Stomach smooth muscle (tissue), 2 donors: ENCODE data around the gene KCNH2.

Source experiments
- H3K27ac ChIP-seq: one replicate; pipeline ENCODE4 v1.7.0; 2013; ENCODE audit warnings: mild to moderate bottlenecking, low read length, inconsistent platforms
- H3K27me3 ChIP-seq, 2 donors: one replicate each; pipeline ENCODE4 v1.7.0; 2013; ENCODE audit warnings: low read length in 2 of 2; ENCODE audit not compliant: insufficient read depth in 2 of 2, control insufficient read depth in 1 of 2
- H3K36me3 ChIP-seq, 2 donors: one replicate each; pipeline ENCODE4 v1.7.0; 2013; ENCODE audit warnings: low read length in 2 of 2; ENCODE audit not compliant: control insufficient read depth in 2 of 2, insufficient read depth in 2 of 2
- H3K4me1 ChIP-seq: one replicate; pipeline ENCODE4 v1.7.0; 2013; ENCODE audit warnings: low read length; ENCODE audit not compliant: control insufficient read depth, insufficient read depth
- H3K4me3 ChIP-seq, 2 donors: one replicate each; pipeline ENCODE4 v1.7.0; 2013; ENCODE audit warnings: low read length in 2 of 2
- H3K9ac ChIP-seq, 2 donors: one replicate each; pipeline ENCODE4 v1.7.0; 2013; ENCODE audit warnings: low read length in 2 of 2, mild to moderate bottlenecking in 1 of 2
- H3K9me3 ChIP-seq, 2 donors: one replicate each; pipeline ENCODE4 v1.7.0; 2013; ENCODE audit warnings: low read length in 2 of 2; ENCODE audit not compliant: control insufficient read depth in 2 of 2
- donor health status: healthy.
- donor health status: Pancreatic carcinoma.

KCNH2 gene

DNA sequence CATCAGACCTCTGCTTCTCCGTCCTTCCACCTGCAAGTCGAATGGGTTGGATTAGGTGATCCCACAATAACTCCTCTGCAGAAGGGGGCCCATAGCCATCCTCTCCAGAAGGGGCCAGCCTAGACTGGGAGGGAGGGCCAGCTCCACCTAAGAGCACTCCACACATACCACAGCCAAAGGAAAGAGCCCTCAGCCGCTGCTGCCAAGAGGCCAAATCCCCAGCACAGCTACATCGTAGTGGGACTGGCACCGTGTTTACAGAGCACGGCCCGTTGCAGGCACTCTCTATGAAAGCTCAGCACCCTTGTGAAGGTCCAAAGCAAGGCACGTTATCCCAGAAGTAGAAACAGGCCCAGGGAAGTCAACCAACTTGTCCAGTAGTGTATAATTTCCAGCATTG, 5.4 kb downstream of the KCNH2 start:
- peaks cover 96% of the 10 kb centered on the region for H3K4me1 ChIP-seq
- peak overlapping the region; percentile 90 for H3K27ac ChIP-seq
- H3K4me3 ChIP-seq: peak overlapping the region; percentile 22 to 27
- H3K27me3 ChIP-seq: peaks cover 0 to 2% of the 10 kb centered on the region in 2 donors
- no peaks in the 10 kb centered on the region for H3K9me3 ChIP-seq
- peak overlapping the region; percentile 36 to 59 for H3K9ac ChIP-seq
- no peaks in the 10 kb centered on the region for H3K36me3 ChIP-seq

GRCh38 chr7:150972023-150972468, 6.1 kb downstream of the KCNH2 start:
- Histone ChIP-seq H3K27ac (peak overlapping the region; percentile 90), H3K9ac (peak overlapping the region; percentile 55 to 59), H3K36me3 (no peaks in the 10 kb centered on the region), H3K4me3 (peak overlapping the region; percentile 40 to 60), H3K9me3 (no peaks in the 10 kb centered on the region), H3K4me1 (peaks cover 95% of the 10 kb centered on the region), H3K27me3 (peaks cover 0 to 2% of the 10 kb centered on the region in 2 donors)

DNA sequence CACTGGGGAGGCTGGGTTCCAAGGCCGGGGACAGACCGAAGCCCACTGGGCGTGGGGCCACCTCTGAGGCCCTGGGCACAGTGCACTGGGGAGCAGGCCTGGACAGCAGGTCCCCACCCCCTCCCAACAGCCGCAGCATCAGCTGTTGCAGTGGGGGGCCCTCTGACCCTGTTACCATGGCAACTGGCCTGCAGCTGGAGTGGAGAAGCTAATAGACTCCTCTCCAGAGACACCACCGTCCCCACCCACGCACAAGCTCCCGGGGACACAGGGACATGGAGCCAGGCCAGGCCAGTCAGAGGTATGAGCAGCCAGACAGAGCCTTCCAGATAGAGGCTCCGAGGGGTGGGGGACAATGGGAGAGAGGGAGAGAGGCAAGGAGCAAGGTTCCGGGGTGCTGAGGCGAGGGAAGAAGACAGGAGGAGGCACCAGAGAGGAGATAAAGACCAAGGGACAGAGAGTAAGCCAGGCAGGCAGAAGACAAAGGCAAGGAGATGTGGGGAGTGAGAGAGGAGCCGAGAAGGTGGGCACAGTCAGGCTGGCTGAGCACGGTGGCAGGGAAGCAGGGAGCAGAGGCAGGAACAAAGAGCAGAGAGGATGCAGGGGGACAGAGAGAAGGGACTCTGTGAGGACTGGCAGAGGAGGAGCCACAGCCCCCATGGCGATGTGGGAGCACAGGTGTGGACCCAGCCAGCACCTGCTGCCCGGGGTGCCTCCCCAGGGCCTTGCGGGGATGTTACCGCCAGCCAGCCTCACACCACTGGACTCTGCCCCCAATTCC, 6.7 kb downstream of the KCNH2 start:
- Histone ChIP-seq H3K4me1 (peaks cover 93% of the 10 kb centered on the region), H3K9ac (peak overlapping the region; percentile 29 to 55), H3K9me3 (no peaks in the 10 kb centered on the region), H3K36me3 (no peaks in the 10 kb centered on the region), H3K27me3 (no peaks in the 10 kb centered on the region), H3K27ac (peak overlapping the region; percentile 90), H3K4me3 (peak overlapping the region; percentile 40 to 60)

GRCh38 chr7:150970424-150970823, 7.7 kb downstream of the KCNH2 start:
- Histone ChIP-seq H3K27ac (peak overlapping the region; percentile 90), H3K4me3 (peak overlapping the region in 1 of 2 donors; percentile 60), H3K27me3 (no peaks in the 10 kb centered on the region), H3K9me3 (no peaks in the 10 kb centered on the region), H3K36me3 (no peaks in the 10 kb centered on the region), H3K4me1 (peaks cover 92% of the 10 kb centered on the region), H3K9ac (peak overlapping the region in 1 of 2 donors; percentile 51)

DNA sequence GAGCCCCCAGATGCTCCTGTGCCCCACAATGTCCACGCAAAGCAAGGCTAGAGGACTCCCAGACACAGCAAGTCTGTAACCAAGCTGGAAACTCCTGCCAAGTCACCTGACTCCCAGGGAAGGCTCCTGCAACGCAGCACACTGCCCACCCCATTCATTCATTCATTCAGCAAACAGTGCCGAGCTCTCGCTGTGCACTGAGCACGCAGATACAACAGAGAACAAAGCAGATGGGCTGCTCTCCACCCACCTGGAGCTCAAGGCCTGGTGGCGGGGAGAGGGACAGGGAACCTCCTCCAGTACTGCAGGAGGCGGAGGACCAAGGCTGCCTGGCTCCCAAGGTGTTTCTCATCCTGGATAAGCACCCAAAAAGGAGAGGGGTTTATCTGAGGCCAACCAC, 8.6 kb downstream of the KCNH2 start:
- Histone ChIP-seq H3K9me3 (no peaks in the 10 kb centered on the region), H3K27me3 (no peaks in the 10 kb centered on the region), H3K9ac (no peak overlapping the region), H3K4me1 (peaks cover 92% of the 10 kb centered on the region), H3K4me3 (peak overlapping the region; percentile 16 to 49), H3K36me3 (no peaks in the 10 kb centered on the region), H3K27ac (peak overlapping the region; percentile 90)

- H3K27me3 ChIP-seq: no peaks in the 10 kb centered on the region
- H3K4me1 ChIP-seq: peaks cover 93% of the 10 kb centered on the region
- peak overlapping the region in 1 of 2 donors; percentile 49 for H3K4me3 ChIP-seq
- no peaks in the 10 kb centered on the region for H3K36me3 ChIP-seq
- peak overlapping the region; percentile 90 for H3K27ac ChIP-seq
- no peaks in the 10 kb centered on the region for H3K9me3 ChIP-seq
- H3K9ac ChIP-seq: peak overlapping the region in 1 of 2 donors; percentile 29
Measured at GRCh38 chr7:150968734-150969372, 9.3 kb downstream of the KCNH2 start.

- H3K4me3 ChIP-seq: peak overlapping the region in 1 of 2 donors; percentile 49
- H3K27me3 ChIP-seq: no peaks in the 10 kb centered on the region
- H3K36me3 ChIP-seq: no peaks in the 10 kb centered on the region
- no peak overlapping the region for H3K9ac ChIP-seq
- no peaks in the 10 kb centered on the region for H3K9me3 ChIP-seq
- peaks cover 92% of the 10 kb centered on the region for H3K4me1 ChIP-seq
- peak overlapping the region; percentile 90 for H3K27ac ChIP-seq
Measured at GRCh38 chr7:150968056-150968733, 9.9 kb downstream of the KCNH2 start.

DNA sequence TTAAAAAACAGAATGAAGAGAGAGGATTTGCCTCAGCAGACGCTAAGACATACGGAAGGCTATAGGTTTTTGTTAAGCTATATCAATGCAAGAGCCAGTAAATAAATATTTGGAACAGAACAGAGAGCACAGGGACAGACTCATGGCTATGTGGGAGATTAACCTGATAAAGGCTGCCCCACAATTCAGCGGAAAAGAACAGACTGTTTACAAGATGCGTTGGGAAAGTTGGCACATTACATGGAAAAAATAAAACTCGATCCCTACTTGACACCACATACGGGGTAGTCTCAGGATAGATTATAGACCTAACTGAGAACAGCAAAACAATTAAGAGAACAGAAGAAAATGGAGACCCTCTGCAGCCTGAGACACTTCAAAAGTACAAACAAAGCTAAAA, 10.8 kb downstream of the KCNH2 start:
- peak overlapping the region in 1 of 2 donors; percentile 5 for H3K4me3 ChIP-seq
- peak overlapping the region; percentile 90 for H3K27ac ChIP-seq
- no peaks in the 10 kb centered on the region for H3K36me3 ChIP-seq
- H3K27me3 ChIP-seq: no peaks in the 10 kb centered on the region
- no peak overlapping the region for H3K9ac ChIP-seq
- peaks cover 92% of the 10 kb centered on the region for H3K4me1 ChIP-seq
- H3K9me3 ChIP-seq: no peaks in the 10 kb centered on the region

GRCh38 chr7:150966002-150966401, 12.1 kb downstream of the KCNH2 start:
- Histone ChIP-seq H3K4me1 (peaks cover 91% of the 10 kb centered on the region), H3K27ac (peak overlapping the region; percentile 97), H3K9ac (no peak overlapping the region), H3K9me3 (no peaks in the 10 kb centered on the region), H3K27me3 (no peaks in the 10 kb centered on the region), H3K36me3 (no peaks in the 10 kb centered on the region), H3K4me3 (no peak overlapping the region)

DNA sequence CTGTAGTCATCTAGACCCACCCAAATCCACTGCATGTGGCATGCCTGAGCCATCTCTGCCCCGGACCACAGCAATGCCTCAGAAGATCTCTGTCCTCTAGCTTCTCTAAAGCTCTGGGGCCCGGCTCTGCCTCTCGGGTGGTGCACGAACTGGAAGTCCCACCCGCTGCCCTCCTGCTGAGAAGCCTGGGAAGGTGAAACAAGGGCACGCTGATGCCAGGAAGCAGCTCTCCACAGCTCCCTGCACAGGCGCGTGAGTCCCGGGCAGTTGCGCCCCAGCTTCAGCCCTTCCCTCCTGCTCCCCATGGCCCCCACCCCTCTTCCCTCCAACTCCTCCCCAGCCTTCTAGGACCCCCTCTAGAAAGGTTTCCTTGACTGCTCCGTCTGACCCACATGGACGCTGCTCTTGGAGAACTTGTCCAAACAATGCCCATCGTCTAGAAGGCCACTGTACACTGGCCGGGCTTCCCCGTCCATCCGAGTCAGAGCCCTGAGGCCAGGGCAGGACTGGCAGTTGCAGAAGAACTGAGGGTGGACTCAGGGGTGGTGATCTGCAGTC, 12.8 kb downstream of the KCNH2 start:
- Histone ChIP-seq H3K4me1 (peaks cover 86% of the 10 kb centered on the region), H3K36me3 (no peaks in the 10 kb centered on the region), H3K4me3 (peak overlapping the region in 1 of 2 donors; percentile 40), H3K9me3 (no peaks in the 10 kb centered on the region), H3K9ac (no peak overlapping the region), H3K27me3 (no peaks in the 10 kb centered on the region), H3K27ac (peak overlapping the region; percentile 97)
